Frontal cortex (tissue), 4 donors: ENCODE data around the gene ZSCAN32. TPM values are rescaled to one million over a fixed set of nuclear protein-coding genes. Genes with fewer than 3 reads are reported as not detected.

Source experiments
- DNase-seq, 2 donors: peaks; one replicate each; pipeline ENCODE4 v3.0.0; 2012; ENCODE audit warnings: low spot score in 2 of 2
- FAIRE-seq: peaks from 2 replicates; lab custom pipeline; 2012; peaks lifted over from hg19 to GRCh38; lab: Jason Lieb, UNC
- total RNA-seq: library from RNA; depleted of rRNA; stranded (reverse); fragments of >200 nt; gene quantifications from one replicate; pipeline ENCODE4 v1.2.3, GENCODE V29; 2014
- donor health status: control.
- donor health status: control.
- donor health status: control.

ZSCAN32 gene
- total RNA-seq: 8.6 TPM

DNA sequence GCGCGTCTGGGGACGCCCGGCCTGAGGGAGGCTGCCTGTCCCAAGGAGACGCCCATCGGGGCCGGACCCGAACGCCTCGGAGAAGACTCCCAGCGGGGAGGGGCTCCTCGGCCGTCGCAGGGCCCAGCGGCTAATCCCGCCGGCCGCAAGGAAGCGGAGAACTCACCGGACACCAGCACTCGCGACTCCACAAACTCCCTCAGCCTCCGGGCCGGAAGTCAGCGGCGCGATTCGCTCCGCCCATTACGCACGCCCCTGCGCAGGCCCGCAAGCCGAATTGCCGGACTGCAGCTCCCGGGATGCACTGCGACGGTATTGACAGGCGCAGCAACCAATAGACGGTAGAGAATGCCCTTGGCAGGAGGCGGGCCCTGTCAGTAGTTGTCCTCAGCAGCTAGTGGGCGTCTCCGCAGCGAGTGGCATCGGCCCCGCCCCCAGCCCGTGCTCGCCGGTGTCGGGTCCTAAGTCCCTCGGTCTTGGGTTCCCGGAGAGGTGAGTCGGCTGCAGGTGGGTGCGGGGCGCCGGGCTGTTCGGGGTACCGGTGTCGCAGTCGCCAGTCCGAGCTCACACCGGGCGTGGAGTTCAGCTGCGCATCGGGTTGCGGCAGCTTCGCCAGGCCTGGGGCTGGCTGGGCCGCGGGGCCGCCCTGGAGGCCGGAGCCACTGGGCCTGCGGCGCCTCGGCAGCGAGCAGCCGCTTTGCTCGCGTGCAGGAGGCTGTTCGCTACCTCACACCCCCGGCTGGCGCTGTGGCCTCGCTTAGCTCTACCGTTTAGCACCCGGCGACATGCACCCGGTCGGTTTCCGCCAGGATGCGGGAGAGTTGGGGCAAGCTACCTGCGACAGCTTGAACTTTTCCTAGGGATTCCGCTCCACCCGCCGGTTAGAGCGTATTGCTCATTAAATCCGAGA is at the start of gene ZSCAN32, which contains the start of gene ZNF174:
Gene ZSCAN32, minus strand, starts transcription at position 226 of the 910 bp plus-strand sequence. CDS start 3,447 bp downstream, outside the sequence.
Gene ZNF174, plus strand, starts transcription at position 437 of the 910 bp plus-strand sequence. CDS start 790 bp downstream, outside the sequence.
- FAIRE-seq (peak; percentile 50), DNase-seq (peak; percentile 100)

DNA sequence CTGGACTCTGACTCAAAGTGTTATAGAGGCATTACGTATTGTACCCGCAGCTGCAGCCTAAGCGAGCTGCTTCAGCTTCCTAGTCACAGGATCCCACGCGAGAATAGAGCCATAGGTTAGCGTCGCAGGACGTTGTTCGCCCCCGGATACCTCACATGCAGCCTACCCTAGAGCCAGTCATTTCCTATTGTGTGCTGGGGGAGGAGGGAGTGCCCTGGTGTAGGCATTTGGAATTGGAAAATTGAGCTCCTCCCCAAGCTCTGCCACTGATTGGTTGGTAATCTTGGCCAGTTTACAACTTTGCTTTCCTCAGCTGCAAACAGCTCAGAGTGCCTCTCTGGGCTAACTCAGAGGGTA is 43.2 kb upstream of the ZSCAN32 start:
- no peak for FAIRE-seq
- DNase-seq: no peak

- no peak for FAIRE-seq
- peak; percentile 63 to 73 for DNase-seq
These were observed 42.6 kb upstream of the ZSCAN32 start, which contains the start of the genes NAA60 and ZNF597 for GRCh38 chr16:3443108-3444031. TSS of gene NAA60 (plus strand) at chr16:3443680. CDS start at chr16:3476228, 32,548 bp downstream. TSS of gene ZNF597 (minus strand) at chr16:3443504. CDS start at chr16:3443153, 351 bp downstream.

GRCh38 chr16:3439637-3440036 is 38.8 kb upstream of the ZSCAN32 start:
- FAIRE-seq (no peak), DNase-seq (no peak)

GRCh38 chr16:3434373-3434772 is 33.6 kb upstream of the ZSCAN32 start:
- DNase-seq (no peak), FAIRE-seq (no peak)

DNA sequence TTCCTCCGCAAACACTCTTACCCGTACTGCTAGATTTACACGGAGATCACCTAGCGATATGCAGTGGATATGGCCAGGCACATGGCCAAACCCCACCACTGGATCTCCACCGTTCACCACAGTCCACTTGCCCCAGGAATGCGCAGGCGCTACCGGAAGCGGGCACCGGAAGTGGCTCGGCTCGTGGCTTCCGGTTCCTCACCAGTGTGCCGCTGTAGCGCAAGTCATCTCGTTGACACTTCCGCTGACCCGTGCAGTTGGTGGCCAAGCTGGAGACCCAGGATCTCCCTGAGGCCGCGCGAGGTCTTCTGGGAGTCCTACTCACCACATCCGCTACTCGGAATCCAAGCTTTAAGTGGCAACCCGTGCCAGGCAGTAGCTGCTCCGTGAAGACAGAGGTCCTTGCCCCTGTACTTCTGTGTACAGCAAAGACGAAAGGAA is 31.0 kb upstream of the ZSCAN32 start:
- no peak for DNase-seq
- no peak for FAIRE-seq

DNA sequence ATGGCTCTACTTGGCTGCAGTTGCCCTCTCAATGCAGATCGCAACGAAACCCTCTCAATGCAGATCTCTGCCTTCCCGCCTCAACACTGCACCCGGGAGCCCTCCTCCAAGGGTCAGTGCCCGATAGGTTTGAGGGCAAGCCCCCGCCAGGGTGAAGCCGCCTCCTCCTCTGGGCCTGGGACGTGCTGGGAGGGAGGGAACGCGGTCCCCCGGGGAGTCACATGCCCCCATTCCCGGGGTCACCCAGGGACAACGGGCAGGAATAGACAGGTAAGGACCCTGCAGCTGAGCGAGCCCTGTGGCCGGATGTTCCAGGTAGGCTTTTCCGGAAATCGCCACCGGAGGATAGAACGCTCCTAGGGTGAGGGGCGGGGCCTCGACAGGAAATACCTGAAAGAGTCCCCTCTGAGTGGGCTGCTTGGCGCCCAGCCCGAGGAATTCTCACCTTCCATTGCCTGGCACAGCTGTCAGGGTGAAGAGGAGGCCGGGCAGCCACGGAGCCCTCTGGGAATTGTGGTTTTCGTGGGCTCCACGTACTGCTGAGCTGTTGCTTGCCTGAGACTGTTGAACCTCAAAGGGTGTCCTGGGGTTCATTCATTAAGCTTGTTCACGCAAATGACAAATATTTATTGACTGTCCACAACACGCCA is 13.1 kb upstream of the ZSCAN32 start:
- FAIRE-seq: no peak
- no peak for DNase-seq

DNA sequence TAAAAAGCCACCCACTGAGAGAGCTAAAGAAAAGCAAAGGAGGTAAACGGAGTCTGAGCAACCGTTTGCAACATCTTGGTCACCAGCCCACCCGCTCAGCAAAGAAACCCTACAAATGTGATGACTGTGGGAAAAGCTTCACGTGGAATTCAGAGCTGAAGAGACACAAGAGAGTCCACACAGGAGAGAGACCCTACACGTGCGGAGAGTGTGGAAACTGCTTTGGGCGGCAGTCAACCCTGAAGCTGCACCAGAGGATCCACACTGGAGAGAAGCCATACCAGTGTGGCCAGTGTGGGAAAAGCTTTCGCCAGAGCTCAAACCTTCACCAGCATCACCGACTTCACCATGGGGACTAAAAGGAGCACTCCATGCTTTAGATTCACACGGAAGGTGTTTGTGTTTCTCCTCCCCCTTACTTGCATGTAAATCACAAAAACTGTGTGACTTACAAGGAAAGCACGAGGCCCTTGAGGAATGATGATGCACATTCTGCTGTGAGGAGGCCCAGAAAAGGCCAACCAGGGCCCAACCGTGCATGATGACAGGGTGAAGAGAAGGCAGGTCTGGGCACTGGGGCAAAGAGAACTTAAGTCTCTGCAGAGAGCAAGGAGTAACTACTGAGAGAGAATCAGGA is 7.9 kb upstream of the ZSCAN32 start:
- no peak for FAIRE-seq

GRCh38 chr16:3401719-3402397 is 1.1 kb upstream of the ZSCAN32 start:
- no peak for FAIRE-seq

More for the DNA sequence above, 7.9 kb upstream of the ZSCAN32 start:
- DNase-seq: no peak

GRCh38 chr16:3400446-3400778 is 392 bp downstream of the ZSCAN32 start:
- no peak for FAIRE-seq
- DNase-seq: no peak

More at GRCh38 chr16:3401719-3402397, 1.1 kb upstream of the ZSCAN32 start:
- peak in 1 of 2 donors; percentile 22 for DNase-seq

DNA sequence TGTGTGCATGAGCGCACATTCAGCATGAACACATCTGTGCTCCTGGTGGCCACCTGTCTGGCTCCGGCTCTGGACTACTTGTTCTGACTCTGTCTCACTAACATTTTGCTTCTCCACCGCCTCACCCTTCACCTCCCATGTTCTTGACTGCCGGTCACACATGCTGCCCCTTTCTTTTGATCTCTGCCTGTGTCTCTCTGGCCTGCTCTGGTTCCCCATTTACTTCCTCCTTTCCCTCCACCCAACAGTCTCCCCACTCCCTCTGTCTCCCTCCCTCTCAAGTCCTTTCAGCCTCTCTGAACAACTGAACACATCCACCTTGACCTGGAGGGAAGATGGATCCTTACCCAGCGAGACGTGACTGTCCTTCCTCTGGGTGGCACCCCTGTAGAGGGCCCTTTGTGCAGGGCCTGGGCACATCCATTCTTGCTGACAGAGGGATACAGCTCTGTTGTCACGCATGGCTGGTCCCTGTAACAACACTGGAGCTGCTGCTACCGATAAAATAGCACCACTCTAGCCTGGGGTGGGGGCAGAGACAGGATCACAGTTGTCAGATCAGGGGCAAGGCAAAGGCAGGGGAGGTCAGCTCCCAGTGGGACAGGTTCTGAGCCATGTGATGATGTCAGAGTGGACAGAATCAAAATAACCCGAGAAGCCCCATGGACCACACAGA is 11.0 kb downstream of the ZSCAN32 start:
- no peak for FAIRE-seq

DNA sequence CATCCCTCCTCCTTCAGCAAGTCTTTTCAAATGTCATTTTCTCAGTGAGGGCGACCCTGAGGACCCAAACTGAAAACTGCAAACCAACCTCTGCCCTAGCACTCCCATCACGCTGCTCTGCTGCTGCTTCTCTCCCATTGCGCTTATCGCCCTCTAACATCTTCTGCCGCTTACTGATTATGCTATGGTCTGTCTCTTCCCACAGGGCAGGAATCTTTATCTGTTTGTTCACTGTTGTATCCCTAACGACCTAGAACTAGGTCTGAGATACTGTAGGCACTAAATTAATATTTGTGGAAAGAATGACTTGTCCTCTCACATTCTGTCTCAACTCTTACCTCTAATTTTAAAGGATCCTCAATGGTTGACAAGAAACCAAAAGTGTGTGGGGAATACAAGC is 12.5 kb downstream of the ZSCAN32 start:
- FAIRE-seq (no peak), DNase-seq (no peak)

More for the DNA sequence above, 11.0 kb downstream of the ZSCAN32 start:
- DNase-seq: no peak

- DNase-seq (no peak), FAIRE-seq (no peak)
These were observed 17.8 kb downstream of the ZSCAN32 start for GRCh38 chr16:3383045-3383448.

GRCh38 chr16:3377917-3378316 is 22.9 kb downstream of the ZSCAN32 start:
- no peak for DNase-seq
- FAIRE-seq: no peak

DNA sequence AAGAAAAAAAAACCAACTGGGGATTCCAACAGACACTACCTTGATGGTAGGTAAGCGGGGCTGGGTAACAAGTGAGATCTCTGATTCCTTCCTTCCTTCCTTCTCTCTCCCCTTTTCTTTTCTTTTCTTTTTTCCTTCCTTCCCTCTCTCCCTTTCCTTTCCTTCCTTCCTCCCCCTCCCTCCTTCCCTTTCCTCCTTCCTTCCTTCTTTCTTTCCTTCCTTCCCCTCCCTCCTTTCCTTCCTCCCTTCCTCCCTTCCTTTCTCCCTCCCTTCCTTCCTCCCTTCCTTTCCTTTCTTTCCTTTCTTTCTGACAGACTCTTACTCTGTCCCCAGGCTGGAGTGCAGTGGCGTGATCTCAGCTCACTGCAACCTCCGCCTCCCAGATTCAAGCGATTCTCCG is 25.1 kb downstream of the ZSCAN32 start:
- DNase-seq: no peak
- no peak for FAIRE-seq

- no peak for DNase-seq
- FAIRE-seq: no peak
These were observed 31.7 kb downstream of the ZSCAN32 start for GRCh38 chr16:3369073-3369472.

GRCh38 chr16:3364774-3365427 is 35.9 kb downstream of the ZSCAN32 start:
- DNase-seq (peak; percentile 63 to 81), FAIRE-seq (no peak)

DNA sequence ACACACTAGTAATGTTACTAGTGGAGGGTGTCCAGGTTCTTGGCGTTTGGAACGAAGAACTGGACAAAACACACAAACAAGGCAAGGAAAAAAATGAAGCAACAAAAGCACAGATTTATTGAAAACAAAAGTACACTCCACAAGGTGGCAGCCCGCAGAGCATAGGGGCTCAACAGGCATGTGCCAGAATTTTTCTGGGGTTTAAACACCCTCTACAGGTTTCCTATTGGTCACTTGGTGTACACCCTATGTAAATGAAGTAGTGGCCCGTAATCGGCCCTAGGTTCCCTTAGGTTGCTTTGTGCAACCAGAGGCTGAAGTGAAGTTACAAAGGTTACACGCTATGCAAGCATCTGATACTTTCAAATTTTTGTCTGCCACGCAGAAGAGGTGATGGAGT is 37.0 kb downstream of the ZSCAN32 start:
- DNase-seq: no peak

More for the DNA sequence above, 37.0 kb downstream of the ZSCAN32 start:
- no peak for FAIRE-seq
